Peyer's patch (tissue), 4 donors: ENCODE data around the gene AGAP1. TPM values are rescaled to one million over a fixed set of nuclear protein-coding genes. Genes with fewer than 3 reads are reported as not detected.
A peak's percentile ranks its signal among the peaks of the same experiment; 100 is the strongest.

Source experiments
- DNase-seq, 3 donors: peaks; one replicate each; pipeline ENCODE4 v3.0.0-alpha.2; 2017 to 2019
- H3K27ac ChIP-seq, 4 donors: fragments of 200-600 bp; sonication (generic); one replicate each; pipeline ENCODE4 v1.5.1; 2016 to 2019
- H3K27me3 ChIP-seq, 2 donors: fragments of 200-600 bp; sonication (generic); one replicate each; pipeline ENCODE4 v1.5.1; 2019
- H3K36me3 ChIP-seq, 3 donors: fragments of 200-600 bp; sonication (generic); one replicate each; pipeline ENCODE4 v1.5.1; 2016 to 2019
- H3K4me1 ChIP-seq, 4 donors: fragments of 200-600 bp; sonication (generic); one replicate each; pipeline ENCODE4 v1.5.1; 2016 to 2019
- H3K4me3 ChIP-seq, 4 donors: fragments of 200-600 bp; sonication (generic); 1 replicate in 3 of 4; 2 replicates in 1 of 4; pipeline ENCODE4 v1.5.1; 2016 to 2019; ENCODE audit warnings: mild to moderate bottlenecking in 1 of 4
- H3K9me3 ChIP-seq, 4 donors: fragments of 200-600 bp; sonication (generic); one replicate each; pipeline ENCODE4 v1.5.1; 2016 to 2019; ENCODE audit warnings: mild to moderate bottlenecking in 1 of 4
- POLR2A ChIP-seq, 2 donors: fragments of 450-650 bp; IDR thresholded peaks; one replicate each; pipeline ENCODE4 v1.5.1; 2017; ENCODE audit warnings: antibody characterized with exemption in 2 of 2, mild to moderate bottlenecking in 2 of 2, moderate library complexity in 2 of 2
- total RNA-seq, 4 donors: library from RNA; depleted of rRNA; stranded (reverse); fragments of >200 nt; gene quantifications; one replicate each; pipeline ENCODE4 v1.1.0, GENCODE V29; 2016
- TF ChIP-seq, protein P1 (sequence below), 6 experiments: fragments of 450-650 bp in 4 of 6; fragments of 200-600 bp in 2 of 6; sonication (generic) in 1 of 6; IDR thresholded peaks; one replicate each; pipeline ENCODE4 v1.5.1; 2017 to 2019; ENCODE audit warnings: antibody characterized with exemption in 6 of 6, mild to moderate bottlenecking in 3 of 6, moderate library complexity in 1 of 6

The AGAP1 gene
- total RNA-seq, 4 donors from 2014 or later: 55.7 to 79.1 (median 66.9) TPM

DNA sequence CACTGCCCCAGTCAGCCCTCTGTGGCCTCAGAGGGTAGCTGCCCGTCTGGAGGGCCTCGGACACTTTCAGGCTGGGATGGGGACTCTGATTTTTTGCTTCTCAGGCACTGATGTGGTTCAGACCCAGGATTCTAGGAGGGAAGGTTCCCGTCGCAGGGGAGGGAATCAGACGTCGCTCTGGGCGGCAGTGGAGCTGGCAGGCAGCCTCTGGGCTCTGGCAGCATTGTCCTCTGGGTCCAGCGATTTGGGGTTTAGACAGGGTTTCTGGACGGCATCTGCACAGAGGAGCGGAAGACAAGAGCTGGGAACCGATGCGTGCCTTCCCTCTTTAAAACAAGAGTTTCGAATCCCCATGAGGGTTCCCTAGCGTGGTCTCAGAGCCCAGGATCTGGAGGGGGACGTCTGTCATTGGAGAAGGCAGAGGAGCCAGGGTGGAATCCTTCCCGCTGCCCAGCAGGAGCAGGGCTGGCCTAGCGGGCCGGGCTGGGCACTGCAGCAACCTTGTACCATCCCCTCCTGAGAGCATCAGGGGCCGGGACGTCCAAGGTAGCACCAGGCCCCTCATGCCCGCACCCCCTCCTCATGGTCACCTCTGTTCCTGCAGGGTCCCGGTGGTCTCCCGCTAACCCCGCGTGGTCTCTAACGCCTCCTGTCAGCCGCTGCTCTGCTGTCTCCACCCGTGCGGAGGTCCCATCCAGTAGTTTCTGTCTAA lies 246.0 kb downstream of the AGAP1 start:
- no peaks in the 10 kb centered on the region for H3K9me3 ChIP-seq
- no peak overlapping the region for H3K27ac ChIP-seq
- TF ChIP-seq POLR2A (IDR thresholded peaks at IDR 0.05): no peak
- TF ChIP-seq, protein P1, sequence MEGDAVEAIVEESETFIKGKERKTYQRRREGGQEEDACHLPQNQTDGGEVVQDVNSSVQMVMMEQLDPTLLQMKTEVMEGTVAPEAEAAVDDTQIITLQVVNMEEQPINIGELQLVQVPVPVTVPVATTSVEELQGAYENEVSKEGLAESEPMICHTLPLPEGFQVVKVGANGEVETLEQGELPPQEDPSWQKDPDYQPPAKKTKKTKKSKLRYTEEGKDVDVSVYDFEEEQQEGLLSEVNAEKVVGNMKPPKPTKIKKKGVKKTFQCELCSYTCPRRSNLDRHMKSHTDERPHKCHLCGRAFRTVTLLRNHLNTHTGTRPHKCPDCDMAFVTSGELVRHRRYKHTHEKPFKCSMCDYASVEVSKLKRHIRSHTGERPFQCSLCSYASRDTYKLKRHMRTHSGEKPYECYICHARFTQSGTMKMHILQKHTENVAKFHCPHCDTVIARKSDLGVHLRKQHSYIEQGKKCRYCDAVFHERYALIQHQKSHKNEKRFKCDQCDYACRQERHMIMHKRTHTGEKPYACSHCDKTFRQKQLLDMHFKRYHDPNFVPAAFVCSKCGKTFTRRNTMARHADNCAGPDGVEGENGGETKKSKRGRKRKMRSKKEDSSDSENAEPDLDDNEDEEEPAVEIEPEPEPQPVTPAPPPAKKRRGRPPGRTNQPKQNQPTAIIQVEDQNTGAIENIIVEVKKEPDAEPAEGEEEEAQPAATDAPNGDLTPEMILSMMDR (IDR thresholded peaks at IDR 0.05): no peak
- H3K27me3 ChIP-seq: no peaks in the 10 kb centered on the region
- DNase-seq: no peak
- H3K4me1 ChIP-seq: no peaks in the 10 kb centered on the region
- no peak overlapping the region for H3K4me3 ChIP-seq
- H3K36me3 ChIP-seq: peaks cover 0 to 22% (median 0%) of the 10 kb centered on the region in 3 donors

DNA sequence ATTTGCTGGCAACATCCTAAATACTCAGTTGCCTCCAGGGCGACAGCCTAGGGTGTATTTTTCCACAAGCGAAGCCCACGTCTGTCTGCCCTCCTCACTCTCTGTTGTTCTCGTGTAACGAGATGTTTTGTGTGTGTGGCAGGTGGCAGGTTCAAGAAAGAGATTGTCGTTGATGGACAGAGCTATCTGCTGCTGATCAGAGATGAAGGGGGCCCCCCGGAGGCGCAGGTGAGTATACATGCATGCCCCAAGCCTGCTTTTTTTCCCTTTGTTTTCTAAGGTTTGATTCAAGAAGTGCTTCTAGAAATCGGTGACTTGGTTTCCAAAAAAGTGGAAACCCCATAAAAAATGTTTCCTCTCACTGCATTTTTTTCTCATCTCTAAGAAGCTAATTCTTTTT lies 247.0 kb downstream of the AGAP1 start:
- TF ChIP-seq POLR2A (IDR thresholded peaks at IDR 0.05): no peak
- TF ChIP-seq, protein P1 (IDR thresholded peaks at IDR 0.05): peak in 2 of 6 experiments; percentile 30 to 42
- Histone ChIP-seq H3K9me3 (no peaks in the 10 kb centered on the region), H3K36me3 (peaks cover 0 to 27% (median 0%) of the 10 kb centered on the region in 3 donors), H3K4me1 (no peaks in the 10 kb centered on the region), H3K27me3 (no peaks in the 10 kb centered on the region), H3K27ac (no peak overlapping the region), H3K4me3 (no peak overlapping the region)
- DNase-seq: no peak

DNA sequence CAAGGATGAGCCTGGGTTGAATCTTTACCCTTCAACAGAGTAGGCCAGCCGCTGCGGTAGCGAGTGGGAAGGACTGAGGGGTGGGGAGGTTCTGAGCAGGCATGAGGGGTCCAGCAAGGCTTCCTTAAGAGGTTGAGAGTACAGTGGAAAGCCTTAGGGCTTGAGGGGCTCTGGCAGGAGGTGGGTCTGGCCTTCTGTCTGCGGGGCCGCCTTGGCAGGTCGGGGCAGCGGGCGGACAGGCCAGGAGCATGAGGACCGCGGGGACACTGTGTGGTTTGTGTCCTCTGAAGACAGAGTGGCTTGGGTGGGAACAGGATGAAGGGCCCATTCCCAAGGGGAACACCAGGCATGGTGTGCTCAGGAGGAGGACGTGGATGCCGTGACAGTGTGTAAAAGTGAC lies 250.3 kb downstream of the AGAP1 start:
- Histone ChIP-seq H3K27ac (no peak overlapping the region), H3K36me3 (peaks cover 0 to 37% (median 0%) of the 10 kb centered on the region in 3 donors), H3K9me3 (no peaks in the 10 kb centered on the region), H3K27me3 (no peaks in the 10 kb centered on the region), H3K4me1 (peaks cover 0 to 14% (median 0%) of the 10 kb centered on the region in 4 donors), H3K4me3 (no peak overlapping the region)
- no peak for DNase-seq
- no peak for TF ChIP-seq POLR2A (IDR thresholded peaks at IDR 0.05)
- TF ChIP-seq, protein P1 (IDR thresholded peaks at IDR 0.05): no peak

DNA sequence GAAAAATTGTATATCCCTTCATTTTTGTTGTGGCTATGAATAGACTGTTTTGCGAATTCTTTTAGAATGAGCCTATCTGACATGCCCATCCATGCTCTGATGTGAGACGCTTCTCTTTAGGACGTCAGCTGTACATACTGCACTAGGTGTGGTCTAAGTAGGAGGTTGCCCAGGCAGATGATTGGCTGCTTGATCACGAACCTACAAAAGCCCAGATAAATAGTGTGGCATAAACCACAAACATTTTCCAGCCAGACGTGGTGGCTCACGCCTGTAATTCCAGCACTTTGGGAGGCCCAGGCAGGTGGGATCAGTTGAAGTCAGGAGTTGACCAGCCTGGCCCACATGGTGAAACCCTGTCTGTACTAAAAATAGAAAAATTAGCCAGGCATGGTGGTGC lies 251.8 kb downstream of the AGAP1 start:
- H3K4me1 ChIP-seq: peaks cover 0 to 14% (median 0%) of the 10 kb centered on the region in 4 donors
- H3K9me3 ChIP-seq: no peaks in the 10 kb centered on the region
- DNase-seq: no peak
- H3K4me3 ChIP-seq: no peak overlapping the region
- no peak overlapping the region for H3K27ac ChIP-seq
- no peaks in the 10 kb centered on the region for H3K27me3 ChIP-seq
- TF ChIP-seq POLR2A (IDR thresholded peaks at IDR 0.05): no peak
- TF ChIP-seq, protein P1 (IDR thresholded peaks at IDR 0.05): no peak
- H3K36me3 ChIP-seq: peaks cover 0 to 48% (median 0%) of the 10 kb centered on the region in 3 donors

DNA sequence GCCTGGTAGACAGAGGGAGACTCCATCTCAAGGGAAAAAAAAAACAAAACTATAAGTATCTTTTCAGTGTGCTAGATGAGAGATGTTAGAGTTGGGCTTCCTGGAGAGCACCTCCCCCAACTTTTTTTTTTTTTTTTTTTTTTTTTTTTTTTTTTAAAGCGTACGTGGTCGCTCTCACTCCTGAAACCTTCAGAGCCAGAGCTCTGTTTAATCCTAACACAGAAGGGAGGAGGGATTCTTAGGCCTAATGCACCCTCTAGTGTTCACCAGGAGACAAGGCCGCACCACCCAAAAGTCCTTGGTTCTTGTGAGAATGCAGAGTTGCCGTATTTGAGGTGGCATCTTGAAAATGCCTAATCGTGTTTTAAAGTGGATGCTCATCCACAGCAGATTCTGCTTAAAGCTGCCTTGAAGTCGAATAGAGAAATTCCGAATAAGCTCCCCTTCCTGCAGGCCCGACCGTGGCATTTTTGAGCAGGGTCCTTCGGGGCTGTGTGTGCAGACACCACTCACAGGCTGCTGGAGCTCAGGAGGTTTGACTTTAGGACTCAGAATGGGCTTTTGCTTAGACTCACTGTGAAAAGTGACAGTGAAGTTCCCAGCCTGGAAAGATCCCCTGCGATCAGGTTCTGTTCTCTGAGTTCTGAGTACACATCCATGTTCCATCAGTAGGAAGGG lies 252.6 kb downstream of the AGAP1 start:
- TF ChIP-seq POLR2A (IDR thresholded peaks at IDR 0.05): no peak
- TF ChIP-seq, protein P1 (IDR thresholded peaks at IDR 0.05): peak in 5 of 6 experiments; percentile 54 to 92 (median 84)
- Histone ChIP-seq H3K4me3 (no peak overlapping the region), H3K27me3 (no peaks in the 10 kb centered on the region), H3K27ac (no peak overlapping the region), H3K9me3 (no peaks in the 10 kb centered on the region), H3K36me3 (peaks cover 0 to 56% (median 0%) of the 10 kb centered on the region in 3 donors), H3K4me1 (peaks cover 0 to 14% (median 0%) of the 10 kb centered on the region in 4 donors)
- DNase-seq: peak in 1 of 3 donors; percentile 81
